GM21390 (cell line): Measurements from ENCODE around the gene TRAPPC14.
A peak's percentile ranks its signal among the peaks of the same experiment; 100 is the strongest.
"Not testable (repeated sequence)": the region's sequence is repeated elsewhere in the genome, so short reads cannot be mapped to it uniquely, and the experiment has no call there.

ENCODE experiments used
- ATAC-seq: cut with Tn5 transposase; IDR thresholded peaks from one replicate; pipeline ENCODE4 v1.9.1; 2021; ENCODE audit not compliant: unreplicated experiment

Gene TRAPPC14, protein sequence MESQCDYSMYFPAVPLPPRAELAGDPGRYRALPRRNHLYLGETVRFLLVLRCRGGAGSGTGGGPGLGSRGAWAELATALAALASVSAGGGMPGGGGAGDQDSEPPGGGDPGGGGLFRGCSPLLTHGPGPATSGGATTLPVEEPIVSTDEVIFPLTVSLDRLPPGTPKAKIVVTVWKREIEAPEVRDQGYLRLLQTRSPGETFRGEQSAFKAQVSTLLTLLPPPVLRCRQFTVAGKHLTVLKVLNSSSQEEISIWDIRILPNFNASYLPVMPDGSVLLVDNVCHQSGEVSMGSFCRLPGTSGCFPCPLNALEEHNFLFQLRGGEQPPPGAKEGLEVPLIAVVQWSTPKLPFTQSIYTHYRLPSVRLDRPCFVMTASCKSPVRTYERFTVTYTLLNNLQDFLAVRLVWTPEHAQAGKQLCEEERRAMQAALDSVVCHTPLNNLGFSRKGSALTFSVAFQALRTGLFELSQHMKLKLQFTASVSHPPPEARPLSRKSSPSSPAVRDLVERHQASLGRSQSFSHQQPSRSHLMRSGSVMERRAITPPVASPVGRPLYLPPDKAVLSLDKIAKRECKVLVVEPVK

GRCh38 chr7:100158229-100159098 is at the start of gene TRAPPC14:
TRAPPC14 (minus strand) TSS chr7:100158723; CDS start chr7:100158499, 224 bp downstream.
- ATAC-seq: peak; percentile 81

- ATAC-seq: no peak
Measured at GRCh38 chr7:100204454-100204853, 45.9 kb upstream of the TRAPPC14 start.

GRCh38 chr7:100200693-100201092 is 42.2 kb upstream of the TRAPPC14 start:
- no peak for ATAC-seq

DNA sequence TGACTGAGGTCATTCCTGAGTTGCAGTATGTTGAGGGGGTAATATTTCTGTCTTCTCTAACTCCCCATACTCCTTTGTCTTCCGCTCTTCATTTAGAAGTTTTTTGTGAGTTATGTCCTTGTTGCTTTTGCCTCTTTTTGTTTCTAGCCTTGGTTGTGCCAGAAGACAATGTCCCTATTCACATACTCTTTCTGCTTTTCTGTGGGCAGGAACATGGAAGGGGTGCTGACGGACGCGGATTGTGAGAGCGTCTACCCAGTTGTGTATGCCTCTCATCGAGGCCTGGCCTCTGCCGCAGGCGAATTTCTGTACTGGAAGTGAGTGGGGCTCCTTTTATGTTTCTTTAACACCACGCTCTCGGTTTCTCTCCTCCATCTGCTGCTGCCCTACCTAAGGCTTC is 39.7 kb upstream of the TRAPPC14 start:
- ATAC-seq: no peak

- not testable (repeated sequence) for ATAC-seq
Measured at GRCh38 chr7:100195901-100196322, 37.4 kb upstream of the TRAPPC14 start.

DNA sequence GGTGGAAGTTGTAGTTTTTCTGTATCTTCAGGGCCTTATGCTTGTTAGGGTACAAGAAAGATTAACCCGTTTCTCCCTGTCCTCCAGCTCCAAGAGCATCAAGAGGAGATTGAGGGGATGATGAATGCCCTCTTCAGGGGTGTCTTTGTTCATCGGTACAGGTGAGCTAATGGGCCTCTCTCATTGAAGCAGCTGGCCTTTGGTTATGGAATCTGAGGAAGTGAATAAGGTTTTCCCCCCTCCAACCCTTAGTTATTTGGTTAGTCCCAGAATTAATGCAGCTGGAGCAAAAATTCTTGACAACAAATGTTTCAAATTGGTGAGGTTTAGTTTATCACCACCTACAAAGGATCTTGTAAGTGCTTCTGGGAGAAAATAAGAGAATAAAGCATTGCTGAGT is 36.7 kb upstream of the TRAPPC14 start:
- no peak for ATAC-seq

DNA sequence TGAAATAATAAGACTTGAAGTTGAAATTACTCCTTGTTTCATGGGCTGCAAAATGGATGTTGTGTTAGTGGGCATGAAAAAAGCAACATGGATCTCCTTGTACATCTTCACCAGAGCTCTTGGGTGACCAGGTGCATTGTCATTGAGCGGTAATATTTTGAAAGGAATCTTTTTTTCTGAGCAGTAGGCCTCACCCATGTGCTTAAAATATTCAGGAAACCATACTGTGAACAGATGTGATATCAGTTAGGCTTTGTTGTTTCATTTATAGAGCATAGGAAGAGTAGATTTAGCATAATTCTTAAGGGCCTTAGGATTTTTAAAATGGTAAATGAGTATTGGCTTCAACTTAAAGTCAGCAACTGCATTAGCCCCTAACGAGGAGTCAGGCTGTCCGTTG is 34.4 kb upstream of the TRAPPC14 start:
- ATAC-seq: no peak

GRCh38 chr7:100192281-100192862 is 33.8 kb upstream of the TRAPPC14 start:
- ATAC-seq: not testable (repeated sequence)

DNA sequence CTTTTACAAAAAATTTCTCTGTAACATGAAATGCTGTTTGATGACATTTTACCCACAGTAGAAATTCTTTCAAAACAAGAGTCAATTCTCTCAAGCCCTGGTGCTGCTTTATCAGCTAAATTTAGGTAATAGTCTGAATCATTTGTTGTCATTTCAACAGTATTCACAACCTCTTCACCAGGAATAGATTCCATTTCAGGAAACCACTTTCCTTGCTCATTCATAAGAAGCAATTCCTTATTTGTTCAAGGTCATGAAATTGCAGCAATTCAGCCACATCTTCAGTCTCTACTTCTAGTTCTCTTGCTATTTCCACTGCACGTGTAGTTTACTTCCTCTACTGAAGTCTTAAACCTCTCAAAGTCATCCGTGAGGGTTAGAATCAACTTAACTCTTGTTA is 33.3 kb upstream of the TRAPPC14 start:
- no peak for ATAC-seq

- ATAC-seq: no peak
Measured at GRCh38 chr7:100190048-100190711, 31.7 kb upstream of the TRAPPC14 start.

GRCh38 chr7:100189061-100189460 is 30.5 kb upstream of the TRAPPC14 start:
- ATAC-seq: no peak

- ATAC-seq: no peak
Measured at GRCh38 chr7:100185726-100186125, 27.2 kb upstream of the TRAPPC14 start.

GRCh38 chr7:100183090-100183489 is 24.6 kb upstream of the TRAPPC14 start:
- ATAC-seq: not testable (repeated sequence)

DNA sequence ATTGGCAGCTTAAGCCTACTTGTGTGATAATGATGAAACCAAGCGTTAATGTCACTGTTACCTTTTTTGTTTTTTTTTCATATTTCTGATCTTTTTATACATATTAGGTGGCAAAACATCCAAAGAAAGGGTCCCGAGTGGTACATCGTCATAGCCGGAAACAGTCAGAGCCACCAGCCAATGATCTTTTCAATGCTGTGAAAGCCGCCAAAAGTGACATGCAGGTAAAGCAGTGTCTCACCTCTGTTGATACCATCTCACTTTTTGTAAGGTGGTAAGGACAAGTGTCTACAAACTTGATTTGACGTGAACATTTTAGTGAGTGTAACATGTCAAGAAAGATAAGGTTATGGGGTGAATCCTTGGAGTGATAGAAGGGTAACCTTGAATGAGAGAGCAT is 24.1 kb upstream of the TRAPPC14 start:
- ATAC-seq: not testable (repeated sequence)

DNA sequence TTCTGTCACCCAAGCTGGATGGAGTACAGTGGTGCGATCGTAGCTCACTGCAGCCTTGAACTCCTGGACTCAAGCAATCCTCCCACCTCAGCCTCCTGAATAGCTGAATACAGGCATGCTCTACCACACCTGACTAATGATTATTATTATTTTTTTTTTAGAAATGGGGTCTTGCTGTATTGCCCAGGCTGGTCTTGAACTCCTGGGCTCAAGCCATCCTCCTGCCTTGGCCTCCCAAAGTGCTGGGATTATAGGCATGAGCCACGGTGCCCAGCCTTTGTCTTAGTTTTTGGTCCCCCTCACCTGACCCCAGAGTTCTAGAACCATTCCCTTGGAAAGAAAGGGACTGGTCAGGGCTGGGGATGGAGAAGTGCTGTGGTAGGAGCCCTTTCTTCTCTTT is 21.6 kb upstream of the TRAPPC14 start:
- ATAC-seq: not testable (repeated sequence)

- ATAC-seq: peak; percentile 82
Measured at GRCh38 chr7:100177045-100178001, 18.8 kb upstream of the TRAPPC14 start, which contains the start of the genes GPC2 and STAG3. GPC2 (minus strand) TSS chr7:100177381; CDS start chr7:100177199, 182 bp downstream. STAG3 (plus strand) TSS chr7:100177918; CDS start chr7:100180557, 2,639 bp downstream.

DNA sequence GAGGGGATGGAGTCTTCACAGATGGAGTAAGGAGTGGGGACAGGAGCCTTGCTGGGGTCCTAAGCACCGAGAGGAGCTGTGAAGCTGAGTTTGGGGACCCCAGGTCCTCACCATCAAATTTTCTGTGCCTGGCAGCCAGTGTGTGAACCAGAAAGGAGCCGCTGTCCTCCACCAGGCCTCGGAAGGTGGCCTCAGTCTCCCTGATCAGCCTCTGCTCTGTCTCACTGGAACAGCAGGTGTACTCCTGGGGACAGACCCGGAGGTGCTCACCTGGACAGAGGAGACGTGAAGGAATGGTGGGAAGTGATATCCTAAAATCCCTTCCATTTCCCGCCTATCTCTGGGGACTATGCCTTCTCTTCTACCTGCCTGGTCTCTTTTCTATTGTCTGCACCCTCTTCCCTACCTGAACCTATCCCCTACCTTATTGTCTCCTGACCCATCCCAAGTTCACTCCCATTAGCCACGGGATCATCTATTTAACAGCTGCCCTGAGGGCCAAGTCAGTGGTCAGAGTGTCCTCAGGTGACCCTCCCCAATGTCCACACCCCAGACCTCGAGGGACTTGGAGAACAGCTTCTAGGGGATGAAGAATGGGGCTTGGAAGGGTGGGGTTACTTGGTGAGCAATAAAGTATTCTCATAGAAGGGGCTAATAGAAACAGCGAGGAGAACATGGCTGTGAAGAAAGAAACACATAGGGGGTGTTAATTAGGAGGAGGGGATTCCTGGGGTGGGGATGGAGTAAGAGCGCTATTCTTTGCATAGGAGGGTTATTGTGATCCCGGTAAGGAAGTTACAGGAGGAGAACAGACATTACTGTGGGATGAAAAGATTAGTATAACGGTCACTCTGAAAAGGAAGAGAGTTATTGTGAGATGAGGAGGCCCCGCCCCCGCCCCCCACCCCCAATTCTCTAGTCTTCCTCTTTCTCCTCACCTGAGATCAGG is 17.8 kb upstream of the TRAPPC14 start:
- ATAC-seq: no peak

DNA sequence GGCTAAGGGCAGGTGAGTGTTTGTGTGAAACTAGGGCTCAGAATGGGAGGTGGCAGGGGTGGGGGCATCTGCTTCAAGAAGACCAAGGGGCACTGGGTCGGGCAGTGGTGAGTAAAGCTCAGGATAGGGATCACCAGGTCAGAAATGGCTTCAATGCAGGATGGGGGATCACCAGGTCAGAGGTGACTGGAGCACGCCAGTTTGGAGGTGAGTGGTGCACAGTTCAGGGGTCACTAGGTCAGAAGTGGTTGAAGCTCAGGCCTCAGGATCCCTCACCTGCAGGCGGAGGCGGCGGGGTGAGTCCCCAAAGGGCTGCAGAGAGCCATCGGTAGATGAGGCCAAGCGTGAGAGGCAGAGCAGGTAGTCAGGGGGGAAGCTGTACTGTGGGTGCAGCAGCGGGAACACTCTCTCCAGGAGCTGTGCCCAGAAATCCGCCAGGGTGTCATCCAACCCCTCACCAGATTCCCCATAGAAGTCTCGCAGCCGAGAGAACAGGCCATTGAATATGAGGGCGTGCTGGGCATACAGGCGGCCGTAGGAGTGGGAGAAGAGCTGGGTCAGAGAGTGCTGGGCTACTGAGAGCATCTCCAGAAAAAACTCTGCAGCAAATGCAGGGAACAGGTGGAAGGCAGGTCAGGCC is 16.9 kb upstream of the TRAPPC14 start:
- ATAC-seq: no peak
